NOMO-1 treated with DMSO at 0.1 percent for 48 hours (cell line): ENCODE measurements around the gene MAST4.

ENCODE experiments used
- DNase-seq: peaks from one replicate; lab custom pipeline; 2025; ENCODE audit not compliant: unreplicated experiment; lab: John Stamatoyannopoulos, UW

The MAST4 gene

DNA sequence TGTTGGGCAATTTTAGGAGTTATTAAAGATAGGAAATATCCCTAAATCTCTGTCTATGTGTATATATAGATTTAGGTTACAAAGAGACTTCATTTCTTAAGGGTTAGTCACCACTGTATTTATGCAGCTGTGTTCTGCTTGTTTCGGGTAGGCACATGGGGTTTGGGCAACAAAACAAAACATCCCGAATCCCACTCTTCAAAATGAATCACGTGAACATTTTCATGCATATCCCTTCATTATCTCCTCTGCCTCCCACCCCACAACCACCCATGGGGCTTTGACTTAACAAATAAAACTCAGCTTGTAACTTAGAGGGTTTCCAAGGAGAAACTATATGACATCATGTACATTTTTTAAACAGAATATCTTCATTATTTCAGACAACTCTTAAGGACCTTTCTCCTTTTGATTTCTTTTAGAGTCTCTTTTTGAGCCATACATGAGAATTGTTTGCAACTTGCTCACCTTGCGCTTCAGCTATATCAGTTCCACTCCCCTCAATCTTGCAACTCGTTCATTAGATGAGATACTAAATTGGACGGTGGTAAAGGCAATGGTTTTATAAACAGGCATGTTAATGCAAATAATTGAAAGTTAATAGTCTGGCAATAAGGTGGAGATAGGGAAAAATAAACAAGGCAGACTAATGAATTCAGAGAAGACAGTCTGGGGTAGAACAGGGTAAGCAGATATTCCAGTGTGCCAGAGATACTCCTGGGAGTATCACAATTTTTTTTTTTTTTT, 463.7 kb downstream of the MAST4 start:
- DNase-seq: no peak

DNA sequence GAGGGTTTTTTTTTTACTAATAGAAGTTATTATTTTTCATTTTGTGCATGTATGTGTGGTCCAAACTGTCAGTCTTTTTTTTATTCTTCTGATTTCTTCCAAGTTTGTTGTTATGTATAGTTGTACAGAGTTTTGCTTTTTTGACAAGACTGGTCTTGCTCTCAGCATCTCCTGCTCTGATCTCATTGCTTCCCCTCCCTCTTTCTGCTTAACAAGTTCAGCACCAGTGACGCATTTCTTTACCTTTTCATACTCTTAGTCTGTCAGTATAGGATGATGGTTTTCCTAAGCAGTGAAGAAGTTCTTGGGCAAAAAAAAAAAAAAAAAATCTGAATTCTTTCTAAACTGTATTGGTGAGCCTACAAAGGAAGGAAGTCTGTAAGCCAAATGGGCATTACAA, 465.3 kb downstream of the MAST4 start:
- no peak for DNase-seq

DNA sequence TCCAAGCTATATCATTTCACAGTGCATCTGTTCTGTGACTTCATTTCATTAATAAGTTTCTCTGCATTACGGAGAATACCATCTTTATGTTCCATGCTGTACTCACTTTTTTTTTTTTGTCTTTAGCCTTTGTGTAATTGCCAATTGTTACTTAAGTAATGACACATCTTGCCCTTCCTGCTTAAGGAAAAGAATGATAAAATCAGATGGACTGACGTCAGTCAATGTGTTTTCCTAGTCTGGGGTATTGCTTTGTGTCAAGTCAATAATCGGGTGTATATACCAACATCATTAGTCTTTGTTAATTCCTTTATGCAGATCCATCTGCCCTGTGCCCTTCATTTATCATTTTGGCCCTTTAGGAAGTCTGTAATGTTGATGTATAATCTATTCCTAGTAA, 466.9 kb downstream of the MAST4 start:
- DNase-seq: no peak

DNA sequence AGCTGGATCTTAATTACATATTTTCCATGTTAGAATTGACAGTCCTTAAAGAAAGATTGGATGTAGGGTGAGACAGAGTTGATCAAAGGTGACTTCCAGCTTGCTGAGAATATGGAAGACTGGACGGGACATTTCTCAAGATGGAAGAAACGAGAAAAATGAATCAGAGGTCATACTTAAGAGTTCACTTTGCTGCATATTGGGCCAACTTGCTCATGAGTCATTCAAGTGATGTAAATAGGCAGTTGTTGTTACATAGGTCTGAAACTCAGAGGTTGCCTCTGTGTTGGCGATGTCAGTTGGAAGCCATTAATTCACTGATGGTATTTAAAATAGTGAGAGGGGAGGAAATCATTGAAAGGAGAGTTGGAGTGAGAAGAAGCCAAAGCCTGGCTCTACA, 467.6 kb downstream of the MAST4 start:
- no peak for DNase-seq

DNA sequence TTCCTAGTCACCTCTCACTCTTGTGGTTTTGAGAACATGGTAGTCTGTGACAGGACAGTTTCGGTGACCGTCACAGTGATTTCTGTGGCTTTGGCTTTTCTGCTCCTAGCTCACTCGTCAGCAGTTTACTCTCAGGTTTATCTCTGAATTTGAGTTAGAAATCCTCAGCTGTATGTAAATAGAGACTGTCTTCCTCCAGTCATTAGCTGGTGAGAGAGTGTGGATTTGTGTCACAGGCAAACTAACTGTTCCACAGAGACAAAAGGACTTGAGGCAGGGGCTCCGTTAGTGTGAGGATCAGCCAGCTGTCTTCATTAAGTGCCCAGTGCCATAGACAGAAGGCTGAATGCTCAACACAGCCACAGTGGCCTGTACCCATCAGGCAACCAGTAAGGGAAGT, 469.0 kb downstream of the MAST4 start:
- no peak for DNase-seq

DNA sequence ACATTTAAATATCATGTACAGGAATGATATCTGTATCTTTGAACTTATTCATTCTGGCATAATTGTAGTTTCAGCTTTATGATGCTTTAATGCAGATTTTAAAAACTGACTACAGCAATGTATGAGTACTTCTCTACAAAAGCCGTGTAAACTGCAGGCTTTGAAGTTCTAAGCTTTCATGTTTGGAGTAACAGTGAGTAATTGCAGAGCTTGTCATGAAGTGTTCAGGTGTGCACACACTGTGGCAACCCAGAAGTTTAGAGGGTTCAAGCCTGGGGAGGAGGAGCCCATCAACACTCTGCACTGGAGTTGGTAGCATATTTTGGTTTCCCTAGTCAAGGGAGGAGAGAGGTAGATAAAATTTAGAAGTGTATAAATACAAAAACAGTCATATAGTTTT, 469.5 kb downstream of the MAST4 start:
- no peak for DNase-seq

DNA sequence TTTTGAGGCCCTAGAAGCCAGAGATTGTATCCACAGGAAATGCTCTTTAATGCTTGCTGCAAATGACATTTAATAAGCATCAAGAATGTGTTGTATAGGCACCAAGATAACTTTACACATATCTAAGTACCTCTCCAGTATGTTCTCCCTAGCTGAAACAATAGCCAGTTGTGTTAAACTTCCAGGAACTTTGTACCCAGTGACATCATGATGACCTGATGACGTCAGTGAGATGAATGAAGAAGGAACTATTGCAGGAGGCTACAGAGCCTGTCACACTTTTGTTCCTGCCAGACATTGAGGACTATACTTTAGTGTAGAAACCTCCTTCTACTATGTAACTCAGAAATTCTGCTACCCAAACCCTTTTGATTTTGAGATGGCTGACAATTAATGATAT, 470.6 kb downstream of the MAST4 start:
- no peak for DNase-seq

DNA sequence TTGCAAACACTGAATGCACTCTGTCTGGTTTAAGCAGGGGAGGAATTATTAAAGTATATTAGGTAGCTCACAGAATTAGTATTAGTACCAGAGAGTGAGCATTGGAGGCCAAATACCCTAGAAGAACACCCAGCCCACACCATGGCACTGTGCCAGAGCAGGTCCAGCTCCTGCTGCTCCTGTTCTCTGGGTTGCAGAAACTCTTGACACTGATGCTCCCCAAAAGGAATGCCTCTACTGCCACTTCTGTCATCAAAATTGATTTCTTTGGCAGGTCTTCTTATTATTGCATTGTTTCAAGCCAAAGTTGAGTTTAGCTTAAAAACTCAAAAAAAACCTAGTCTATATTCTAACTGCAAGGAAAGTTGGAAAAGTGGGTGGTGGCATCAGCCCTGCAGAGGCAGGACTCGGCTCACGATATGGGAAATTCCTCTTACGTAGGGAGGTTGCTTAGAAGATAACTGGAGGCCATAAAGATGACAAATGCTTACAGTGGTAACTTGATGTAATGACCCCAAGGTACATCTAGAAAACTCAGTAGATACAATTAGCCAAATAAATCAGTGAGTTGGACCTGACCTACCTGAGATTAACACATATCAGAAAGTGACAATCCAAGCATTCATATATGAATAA, 477.0 kb downstream of the MAST4 start:
- DNase-seq: no peak

DNA sequence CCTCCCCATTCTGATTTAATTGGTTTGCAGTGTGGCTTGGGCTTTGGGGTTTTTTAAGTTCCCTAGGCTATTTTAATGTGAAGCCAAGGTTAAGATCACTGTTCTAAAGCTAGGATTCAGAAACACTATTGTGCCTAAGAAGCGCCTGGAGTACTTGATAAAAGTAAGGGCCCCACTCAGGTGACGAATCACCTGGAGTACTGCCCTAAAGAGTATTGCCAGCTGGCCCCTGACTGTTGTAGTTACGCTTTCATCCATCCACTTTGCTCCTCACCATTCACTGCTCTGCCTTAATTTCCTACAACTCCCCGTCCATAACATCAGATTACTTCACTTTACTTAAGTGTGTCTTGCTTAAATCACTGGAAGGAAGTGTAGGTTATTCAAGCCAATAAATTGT, 481.1 kb downstream of the MAST4 start:
- no peak for DNase-seq

DNA sequence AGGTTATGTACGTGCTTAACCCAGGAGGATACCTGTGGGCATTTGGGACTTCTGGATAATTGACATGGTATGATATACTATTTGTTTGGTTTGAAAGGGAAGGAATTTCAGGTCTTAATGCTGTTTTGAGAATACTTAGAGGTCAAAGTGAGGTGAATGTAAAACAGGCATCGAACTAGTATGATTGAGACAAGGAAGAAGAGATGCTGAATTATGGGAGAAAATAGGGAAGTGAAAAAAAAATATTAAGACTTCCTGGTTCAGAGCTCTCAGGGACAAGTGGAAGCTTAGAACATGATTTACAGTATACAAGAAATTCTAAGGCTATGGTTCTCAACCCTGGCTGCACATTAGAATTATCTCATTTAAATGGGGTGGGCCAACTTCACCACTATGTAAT, 485.1 kb downstream of the MAST4 start:
- peak; percentile 85 for DNase-seq

DNA sequence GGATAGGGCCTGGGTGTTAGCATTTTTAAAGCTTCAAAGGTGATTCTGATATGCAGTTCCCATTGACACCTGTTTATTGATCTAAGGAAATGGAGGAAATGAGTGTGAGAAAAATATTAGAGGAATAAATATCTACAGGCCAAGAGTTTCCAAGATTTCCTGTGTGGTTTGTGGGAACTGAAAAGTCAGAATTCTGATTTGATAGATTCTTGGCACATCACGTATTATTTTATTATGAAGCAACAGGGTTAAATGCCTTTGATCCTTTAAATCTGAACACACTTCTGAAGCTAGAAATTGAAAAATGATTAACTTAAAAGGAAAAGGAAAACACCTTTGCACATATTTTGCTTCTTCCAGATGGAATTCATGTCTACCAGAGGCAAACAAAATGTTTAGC, 486.7 kb downstream of the MAST4 start:
- DNase-seq: no peak

DNA sequence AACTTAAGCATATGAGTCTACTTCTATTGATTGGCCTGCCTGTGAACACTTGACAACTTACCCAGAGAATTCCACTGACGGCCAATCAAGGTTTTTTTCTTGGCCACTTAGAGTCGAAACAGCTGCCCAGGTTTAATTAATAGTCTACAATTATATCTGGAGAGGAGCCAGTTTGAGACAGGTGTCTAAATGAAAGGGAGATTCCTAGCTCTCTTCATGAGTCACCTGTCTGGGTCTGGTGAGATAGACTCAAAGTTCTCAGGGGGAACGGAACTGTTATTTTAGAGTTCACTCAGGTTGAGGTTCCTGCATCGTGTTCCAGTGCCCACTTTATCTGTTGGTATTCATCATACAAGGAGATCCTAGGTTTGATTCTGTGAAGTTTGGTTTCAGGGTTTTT, 489.4 kb downstream of the MAST4 start:
- no peak for DNase-seq

DNA sequence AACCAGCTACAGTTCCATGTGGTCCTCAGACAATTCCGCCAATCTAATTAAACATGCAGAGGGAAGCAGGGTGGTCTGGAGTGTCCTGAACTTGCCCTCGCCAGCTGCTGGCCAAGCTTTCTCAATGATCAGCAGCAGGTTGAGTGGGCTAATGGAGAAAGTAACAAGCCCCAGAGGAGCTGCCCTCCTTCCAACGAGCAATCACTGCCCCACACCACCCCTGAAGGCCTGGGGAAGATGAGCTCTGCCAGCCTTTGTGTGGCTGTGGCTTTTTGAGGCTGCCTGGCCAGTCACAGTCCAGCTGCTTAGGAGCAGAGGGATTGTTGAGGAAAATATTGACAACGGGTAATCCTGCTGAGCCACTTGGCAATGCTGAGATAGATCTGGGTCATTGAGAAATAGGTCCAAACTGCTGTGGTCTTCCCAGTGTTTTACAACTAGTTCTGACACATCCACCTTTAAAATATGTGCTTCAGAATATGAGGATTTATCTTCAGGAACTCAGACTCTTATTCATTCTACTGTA, 493.1 kb downstream of the MAST4 start:
- DNase-seq: no peak

DNA sequence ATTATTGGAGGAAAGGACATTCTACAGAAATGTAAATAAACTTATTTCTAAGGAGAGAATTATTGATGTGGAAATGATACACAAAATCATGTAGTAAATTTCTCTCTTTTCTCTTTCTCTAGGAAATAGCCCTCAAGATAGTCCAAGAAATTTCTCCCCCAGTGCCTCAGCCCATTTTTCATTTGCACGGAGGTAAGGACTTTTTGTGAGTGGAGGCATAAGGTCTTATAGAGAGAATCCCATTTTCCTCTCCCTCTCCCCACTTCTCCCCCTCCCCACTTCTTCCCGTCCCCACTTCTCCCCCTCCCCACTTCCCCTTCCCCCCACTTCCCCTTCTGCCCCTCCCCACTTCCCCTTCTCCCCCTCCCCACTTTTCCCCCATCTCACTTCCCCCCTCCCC, 493.8 kb downstream of the MAST4 start:
- DNase-seq: no peak

DNA sequence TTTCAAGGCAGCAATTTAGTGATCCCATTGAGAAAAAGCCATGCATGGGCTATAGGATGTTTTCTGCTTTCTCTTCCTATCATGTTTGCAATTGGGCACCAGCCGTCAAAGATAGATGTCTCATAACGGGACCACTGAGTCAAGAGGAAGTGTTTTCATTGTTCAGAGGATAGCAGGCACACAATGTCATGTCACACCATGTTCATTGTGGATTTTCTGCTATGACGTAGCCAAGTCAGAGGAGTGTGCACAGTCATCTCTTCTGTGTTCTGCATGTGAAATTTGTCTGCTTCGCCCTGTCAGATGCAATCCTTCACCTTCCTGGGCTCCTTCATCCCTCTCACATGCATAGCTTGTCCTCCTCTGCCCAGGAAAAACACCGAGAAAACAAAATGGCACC, 494.4 kb downstream of the MAST4 start:
- DNase-seq: no peak

DNA sequence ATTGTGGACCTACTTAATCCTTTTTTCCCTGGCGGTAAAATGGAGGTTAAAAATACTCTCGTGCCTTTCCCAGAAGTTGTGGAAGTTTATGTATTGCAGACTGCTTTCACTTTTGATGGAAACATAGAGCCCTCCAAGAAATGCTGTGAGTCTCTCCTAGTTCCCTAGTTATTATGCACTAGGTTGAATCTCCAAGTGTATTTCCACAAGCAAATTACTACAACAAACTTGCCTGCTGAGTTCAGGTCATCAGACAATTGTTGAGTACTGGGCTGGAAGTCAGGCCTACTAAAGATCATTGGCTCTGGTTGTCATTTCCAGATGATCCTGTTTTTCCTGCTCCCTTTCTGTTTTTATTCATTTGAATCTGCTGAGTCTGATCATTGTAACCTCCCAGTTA, 496.3 kb downstream of the MAST4 start:
- no peak for DNase-seq

DNA sequence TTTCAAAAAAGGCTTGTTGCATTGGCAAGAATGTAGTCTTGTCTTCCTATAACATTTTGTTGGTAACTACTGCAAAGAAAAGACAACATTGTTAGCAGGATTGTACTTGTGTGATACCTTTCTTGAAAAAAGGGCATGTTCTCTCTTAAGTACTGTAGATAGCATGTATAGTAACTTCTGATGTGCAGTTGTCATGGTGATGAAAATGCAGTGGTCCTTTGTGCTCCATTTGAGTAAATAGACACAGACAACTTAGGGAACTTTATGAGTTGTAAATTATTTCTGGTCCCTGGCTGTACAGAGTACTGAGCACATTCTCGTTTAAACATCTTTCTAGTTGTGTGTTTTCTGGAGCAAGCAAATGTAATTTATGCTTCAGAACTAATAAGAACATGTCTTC, 497.1 kb downstream of the MAST4 start:
- no peak for DNase-seq

DNA sequence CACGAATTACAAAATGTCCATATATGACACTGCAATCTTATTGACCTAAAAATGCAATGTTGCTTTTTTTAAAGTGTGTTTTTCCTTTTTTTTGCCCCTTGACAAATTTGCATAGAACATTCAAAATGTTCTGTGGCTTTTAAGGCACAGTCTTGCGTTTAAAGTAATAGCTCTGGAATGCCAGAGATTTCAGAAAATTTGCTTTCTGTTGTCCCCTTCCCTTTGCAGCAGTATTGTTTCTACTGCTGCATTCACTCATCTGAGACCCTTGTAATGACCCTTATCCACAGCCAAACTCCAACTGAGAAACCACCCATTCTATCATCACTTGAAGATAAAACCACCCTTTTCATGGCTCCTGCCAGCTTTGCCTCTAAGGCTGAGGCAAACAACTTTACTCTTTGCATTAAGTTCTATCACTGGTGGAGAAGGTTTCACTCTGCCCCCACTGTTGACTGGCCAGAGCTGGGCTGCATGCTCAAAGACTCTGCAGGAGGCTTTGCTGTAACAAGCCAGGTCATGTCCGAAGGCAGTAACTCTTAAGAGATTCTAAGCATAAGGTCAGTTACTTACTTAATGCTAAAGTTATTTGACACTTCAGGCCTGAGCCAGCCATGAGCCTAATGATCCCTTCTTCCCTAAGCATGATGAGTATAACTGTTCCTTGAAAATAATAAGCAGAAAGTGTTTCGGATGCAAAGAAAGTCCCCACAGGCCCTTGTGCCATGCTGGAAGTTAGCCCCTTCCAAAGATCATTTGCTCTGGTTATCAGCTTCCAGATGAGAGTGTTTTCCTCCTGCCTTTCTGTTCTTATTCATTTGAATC, 498.5 kb downstream of the MAST4 start:
- DNase-seq: no peak

DNA sequence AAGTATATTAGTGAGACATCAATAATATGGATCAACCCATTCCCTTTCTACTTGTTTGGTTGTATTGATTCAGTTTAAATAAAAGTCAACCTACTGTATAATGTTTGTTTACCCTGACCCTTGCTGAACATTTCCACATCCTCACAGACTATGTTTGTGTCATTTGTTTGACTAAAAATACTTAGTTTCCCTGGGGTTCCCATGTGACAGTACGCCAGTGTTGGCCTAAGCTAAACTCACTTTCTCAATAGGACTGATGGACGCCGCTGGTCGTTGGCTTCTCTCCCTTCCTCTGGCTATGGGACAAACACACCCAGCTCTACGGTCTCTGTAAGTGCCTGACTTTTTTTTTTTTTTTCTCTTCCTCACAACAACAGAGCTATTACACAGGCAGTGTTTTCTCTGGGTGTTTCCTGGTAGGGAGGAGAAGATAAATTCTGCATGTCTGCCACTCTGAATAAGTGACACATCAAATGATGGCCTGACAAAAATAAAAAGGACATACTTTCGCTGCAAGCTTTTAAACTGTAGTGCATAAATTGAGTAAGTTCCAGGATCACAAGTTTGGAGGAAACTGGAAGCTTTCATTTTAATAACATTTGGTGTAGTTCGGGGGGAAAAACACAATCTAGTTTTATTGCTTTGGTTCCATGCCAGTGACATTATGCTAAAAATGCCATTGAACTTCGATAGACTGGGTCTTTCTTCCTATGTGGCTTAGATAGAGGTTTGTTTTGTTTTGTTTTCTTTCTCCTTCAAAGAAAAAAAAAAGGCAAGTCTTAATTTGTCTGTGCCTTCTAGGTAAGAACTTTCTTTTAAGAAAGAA, 499.4 kb downstream of the MAST4 start:
- no peak for DNase-seq

DNA sequence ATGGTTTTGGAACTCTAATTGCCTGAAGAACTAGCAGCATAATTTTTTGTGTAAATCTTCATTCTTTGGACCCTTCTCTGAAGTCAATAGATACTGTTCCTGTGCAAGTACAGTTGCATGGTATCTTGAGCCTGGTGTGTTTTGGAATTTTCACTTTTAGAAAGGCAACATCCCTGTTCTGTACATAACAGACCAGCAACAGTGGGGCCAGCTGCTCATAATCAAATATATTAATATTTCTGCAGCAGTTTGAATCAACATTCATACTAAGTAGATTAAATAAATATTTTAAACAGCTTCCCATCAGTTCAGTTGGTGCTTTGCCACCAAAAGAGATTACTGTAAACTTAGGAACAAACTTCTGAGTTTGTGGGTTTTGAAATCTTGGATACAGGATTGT, 502.5 kb downstream of the MAST4 start:
- DNase-seq: no peak

DNA sequence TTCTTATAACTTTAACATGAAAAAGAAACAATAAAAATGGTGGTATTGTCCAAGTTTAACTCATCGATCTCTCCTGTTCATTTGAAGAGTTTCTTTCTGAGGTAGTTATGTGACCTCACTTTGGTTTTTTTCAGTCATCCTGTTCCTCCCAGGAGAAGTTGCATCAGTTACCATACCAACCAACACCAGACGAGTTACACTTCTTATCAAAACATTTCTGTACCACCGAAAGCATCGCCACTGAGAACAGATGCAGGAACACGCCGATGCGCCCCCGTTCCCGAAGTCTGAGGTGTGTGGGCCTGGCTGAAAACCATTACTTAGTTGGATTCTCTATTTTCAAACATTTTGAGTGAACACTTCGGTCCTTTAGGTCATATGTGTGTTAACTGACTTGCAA, 504.1 kb downstream of the MAST4 start:
- no peak for DNase-seq
